ENCODE data around the gene CGNL1.

CGNL1 gene

DNA sequence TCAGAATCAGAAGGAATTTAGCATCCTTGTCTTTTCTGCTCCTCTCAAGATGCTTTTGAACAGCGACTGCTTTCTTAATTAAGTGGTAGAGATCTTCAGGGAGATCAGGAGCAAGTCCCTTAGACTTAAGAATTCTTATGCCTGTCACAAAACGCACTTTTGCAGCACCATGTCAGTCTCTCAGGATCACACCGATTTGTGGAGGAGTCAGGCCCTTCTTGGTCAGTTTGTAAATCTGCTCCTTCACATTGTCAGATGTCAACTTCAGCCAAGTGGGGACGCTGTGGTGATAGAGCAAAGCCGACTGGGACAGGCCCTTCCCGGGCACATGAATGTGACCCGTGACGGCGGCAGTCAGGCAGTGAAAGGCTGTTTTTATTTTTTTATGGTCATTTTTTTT is 179.7 kb downstream of the CGNL1 start:
- TF ChIP-seq, protein P1, sequence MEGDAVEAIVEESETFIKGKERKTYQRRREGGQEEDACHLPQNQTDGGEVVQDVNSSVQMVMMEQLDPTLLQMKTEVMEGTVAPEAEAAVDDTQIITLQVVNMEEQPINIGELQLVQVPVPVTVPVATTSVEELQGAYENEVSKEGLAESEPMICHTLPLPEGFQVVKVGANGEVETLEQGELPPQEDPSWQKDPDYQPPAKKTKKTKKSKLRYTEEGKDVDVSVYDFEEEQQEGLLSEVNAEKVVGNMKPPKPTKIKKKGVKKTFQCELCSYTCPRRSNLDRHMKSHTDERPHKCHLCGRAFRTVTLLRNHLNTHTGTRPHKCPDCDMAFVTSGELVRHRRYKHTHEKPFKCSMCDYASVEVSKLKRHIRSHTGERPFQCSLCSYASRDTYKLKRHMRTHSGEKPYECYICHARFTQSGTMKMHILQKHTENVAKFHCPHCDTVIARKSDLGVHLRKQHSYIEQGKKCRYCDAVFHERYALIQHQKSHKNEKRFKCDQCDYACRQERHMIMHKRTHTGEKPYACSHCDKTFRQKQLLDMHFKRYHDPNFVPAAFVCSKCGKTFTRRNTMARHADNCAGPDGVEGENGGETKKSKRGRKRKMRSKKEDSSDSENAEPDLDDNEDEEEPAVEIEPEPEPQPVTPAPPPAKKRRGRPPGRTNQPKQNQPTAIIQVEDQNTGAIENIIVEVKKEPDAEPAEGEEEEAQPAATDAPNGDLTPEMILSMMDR (conservative IDR thresholded peaks at IDR 0.05) = no peak
- no peak overlapping the region for H3K27ac ChIP-seq

DNA sequence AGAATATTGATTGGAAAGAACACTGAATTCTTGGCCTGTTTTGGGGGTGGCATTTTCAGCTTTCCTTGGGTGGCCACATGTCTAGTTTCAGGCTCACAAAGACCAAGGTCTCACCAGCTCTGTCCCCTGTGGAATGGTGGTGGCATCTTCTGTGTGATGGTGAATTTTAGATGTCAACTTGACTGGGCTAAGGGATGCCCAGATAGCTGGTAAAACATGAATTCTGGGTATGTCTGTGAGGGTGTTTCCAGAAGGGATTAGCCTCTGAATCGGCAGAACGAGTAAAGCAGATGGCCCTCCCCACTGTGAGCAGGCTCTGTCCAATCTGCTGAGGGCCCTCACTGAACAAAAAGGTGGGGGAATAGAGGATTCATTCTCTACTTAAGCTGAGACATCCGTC is 181.0 kb downstream of the CGNL1 start:
- TF ChIP-seq, protein P1 (conservative IDR thresholded peaks at IDR 0.05) = no peak
- H3K27ac ChIP-seq = no peak overlapping the region

DNA sequence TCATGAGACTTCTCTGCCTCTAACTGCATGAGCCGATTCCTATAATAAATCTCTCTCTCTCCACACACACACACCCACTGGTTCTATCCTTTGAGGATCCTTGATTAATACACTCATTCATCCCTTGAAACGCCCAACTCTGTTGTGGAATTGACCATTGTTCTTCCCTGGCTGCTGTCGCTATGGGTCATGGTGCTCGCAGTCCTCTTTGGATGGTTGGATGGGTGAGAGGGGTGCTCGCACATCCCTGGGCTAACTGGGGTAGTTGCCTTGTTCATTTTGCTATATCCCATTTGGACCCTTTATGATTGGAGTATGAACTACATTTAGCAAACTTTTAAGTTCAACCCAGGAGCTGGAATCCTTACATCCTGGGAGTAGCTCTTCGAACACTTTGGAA is 181.5 kb downstream of the CGNL1 start:
- no peak overlapping the region for H3K27ac ChIP-seq
- TF ChIP-seq, protein P1 (conservative IDR thresholded peaks at IDR 0.05) = no peak

DNA sequence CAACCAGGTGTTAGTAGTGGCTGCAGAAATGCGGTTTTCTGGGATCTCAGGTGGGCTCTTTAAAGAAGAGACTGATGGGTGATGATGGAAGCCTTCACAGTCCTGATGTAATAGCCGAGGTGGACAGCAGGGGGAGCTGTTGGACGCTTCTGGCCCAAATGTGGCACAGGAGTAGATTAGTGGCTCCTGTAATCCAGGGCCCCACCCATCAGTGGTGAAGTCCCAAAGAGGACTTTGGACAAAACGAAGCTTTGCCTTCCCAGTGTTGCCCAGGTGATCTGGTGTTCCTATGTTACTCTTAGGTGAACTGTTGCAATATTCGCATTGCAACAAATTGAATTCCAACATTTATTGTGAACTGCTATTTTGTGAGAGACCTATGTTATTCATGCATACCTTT is 183.6 kb downstream of the CGNL1 start:
- TF ChIP-seq, protein P1 (conservative IDR thresholded peaks at IDR 0.05) = peak; percentile 88
- no peak overlapping the region for H3K27ac ChIP-seq

DNA sequence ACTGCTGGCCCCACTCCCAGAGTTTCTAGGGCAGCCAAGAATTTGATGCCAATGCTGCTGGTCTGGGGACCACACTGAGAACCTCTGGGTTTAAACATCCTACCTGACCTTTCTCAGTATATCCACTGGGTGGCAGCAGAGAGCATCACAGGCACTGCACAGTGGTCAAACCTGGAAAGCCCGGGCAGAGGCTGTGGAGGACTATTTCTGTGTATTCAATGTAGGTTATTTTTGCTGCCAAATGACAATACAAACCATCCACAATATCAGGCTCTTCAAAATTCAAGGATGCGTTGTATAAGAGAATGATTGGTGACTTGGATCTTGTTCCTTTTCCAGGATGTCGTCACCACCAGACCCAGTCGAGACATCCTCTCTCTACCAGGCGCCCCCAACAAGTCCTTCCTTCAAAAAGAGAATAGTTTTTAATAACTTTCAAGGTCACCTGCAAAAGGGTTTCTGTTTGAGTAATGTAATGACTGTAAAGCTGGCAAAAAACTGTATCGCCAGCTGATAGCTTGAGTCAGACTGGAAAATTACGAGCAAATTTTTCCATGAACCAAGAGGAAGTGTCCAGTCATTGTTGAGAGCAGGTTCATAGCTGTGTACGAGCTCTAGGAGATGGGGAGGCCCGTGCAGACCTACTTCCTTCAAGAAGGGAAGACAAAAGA is 184.9 kb downstream of the CGNL1 start:
- peak overlapping the region; percentile 34 for H3K27ac ChIP-seq
- TF ChIP-seq, protein P1 (conservative IDR thresholded peaks at IDR 0.05) = peak; percentile 94

DNA sequence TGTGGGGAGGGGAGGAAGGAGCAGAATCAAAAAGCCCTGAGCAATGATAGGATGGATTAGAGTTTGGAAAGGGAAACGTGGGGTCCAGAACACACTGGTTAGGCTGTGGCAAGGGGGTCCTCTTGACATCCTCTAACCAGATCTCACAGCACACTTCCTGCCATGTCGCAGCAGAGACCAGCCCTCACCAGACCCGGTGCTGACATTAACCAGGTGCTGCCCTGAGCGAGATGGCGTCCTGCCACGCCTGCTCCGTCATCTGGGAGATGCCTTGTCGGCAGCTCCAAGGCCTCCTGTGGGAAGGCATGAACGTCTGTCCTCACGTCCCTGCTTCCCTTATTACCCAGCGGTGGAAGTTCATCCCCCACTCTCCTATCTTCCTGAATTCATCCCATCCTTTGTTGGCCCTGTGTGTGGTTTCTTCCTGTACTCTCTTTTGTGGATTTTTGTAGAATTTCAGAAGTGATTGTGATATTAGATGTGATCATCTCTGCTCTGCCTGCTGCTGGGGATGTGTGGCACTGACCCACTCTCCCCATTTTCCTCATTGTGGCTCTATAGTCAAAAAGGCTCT is 186.0 kb downstream of the CGNL1 start:
- no peak overlapping the region for H3K27ac ChIP-seq

DNA sequence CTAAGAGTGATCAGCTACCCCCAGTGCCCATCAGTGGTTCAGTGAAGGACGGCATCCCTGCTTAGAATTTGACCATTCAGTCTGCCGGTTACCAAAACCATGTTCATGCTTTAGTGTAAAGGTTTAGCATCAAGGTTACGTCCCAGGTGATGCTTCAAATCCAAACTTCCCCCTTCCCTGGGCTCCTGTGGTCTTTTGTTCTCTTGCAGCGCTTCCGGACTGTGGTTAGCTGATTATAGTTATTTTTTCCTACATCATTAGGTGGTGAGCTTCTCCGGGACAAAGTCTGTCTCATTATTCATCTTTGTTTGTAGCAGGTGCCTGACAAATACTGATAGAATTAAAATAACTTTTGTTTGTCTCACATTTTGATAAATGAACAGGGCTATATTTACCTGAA is 187.1 kb downstream of the CGNL1 start:
- TF ChIP-seq, protein P1 (conservative IDR thresholded peaks at IDR 0.05) = no peak
- H3K27ac ChIP-seq = no peak overlapping the region

More for the DNA sequence above, 186.0 kb downstream of the CGNL1 start:
- TF ChIP-seq, protein P1 (conservative IDR thresholded peaks at IDR 0.05) = no peak
